ENCODE results near the gene OR2F1. TPM values are rescaled to one million over a fixed set of nuclear protein-coding genes. Genes with fewer than 3 reads are reported as not detected.
A peak's percentile ranks its signal among the peaks of the same experiment; 100 is the strongest.

Gene OR2F1
- total and polyA plus RNA-seq, 2 experiments from 2014 or later, result not detected

DNA sequence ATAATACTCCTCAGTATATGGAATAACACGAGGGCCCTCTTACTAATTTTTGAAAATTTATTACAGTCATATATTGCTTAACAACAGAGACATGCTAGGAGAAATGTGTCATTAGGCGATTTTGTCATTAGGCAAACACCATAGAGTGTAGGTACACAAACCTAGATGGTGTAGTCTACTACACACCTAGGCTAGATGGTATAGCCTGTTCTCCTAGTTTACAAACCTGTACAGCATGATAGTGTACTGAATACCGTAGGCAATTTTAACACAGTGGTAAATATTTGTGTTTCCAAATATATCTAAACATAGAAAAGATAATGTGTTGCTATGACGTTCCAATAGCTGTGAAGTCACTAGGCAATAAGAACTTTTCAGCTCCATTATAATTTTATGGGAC is 12.8 kb downstream of the OR2F1 start:
- H4K20me1 ChIP-seq (ENCODE audit: insufficient read depth, poor library complexity, severe bottlenecking), result no peaks in the 10 kb centered on the region
- no peaks in the 10 kb centered on the region for H3K36me3 ChIP-seq (replicated peaks; ENCODE audit: insufficient read depth, low read depth)
- H3K79me2 ChIP-seq, result no peaks in the 10 kb centered on the region
- TF ChIP-seq EZH2 (IDR thresholded peaks at IDR 0.05; ENCODE audit: borderline replicate concordance), result no peak
- TF ChIP-seq, protein P1, sequence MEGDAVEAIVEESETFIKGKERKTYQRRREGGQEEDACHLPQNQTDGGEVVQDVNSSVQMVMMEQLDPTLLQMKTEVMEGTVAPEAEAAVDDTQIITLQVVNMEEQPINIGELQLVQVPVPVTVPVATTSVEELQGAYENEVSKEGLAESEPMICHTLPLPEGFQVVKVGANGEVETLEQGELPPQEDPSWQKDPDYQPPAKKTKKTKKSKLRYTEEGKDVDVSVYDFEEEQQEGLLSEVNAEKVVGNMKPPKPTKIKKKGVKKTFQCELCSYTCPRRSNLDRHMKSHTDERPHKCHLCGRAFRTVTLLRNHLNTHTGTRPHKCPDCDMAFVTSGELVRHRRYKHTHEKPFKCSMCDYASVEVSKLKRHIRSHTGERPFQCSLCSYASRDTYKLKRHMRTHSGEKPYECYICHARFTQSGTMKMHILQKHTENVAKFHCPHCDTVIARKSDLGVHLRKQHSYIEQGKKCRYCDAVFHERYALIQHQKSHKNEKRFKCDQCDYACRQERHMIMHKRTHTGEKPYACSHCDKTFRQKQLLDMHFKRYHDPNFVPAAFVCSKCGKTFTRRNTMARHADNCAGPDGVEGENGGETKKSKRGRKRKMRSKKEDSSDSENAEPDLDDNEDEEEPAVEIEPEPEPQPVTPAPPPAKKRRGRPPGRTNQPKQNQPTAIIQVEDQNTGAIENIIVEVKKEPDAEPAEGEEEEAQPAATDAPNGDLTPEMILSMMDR (IDR thresholded peaks at IDR 0.05; ENCODE audit: poor library complexity), result no peak
- no peak for TF ChIP-seq EZH2phosphoT487 (IDR thresholded peaks at IDR 0.05; ENCODE audit: low read depth, severe bottlenecking, unreplicated experiment)
- DNase-seq (ENCODE audit: low spot score), result peak; percentile 11
- 53% methylated on average over 4 of the region's 4 CpGs for WGBS (ENCODE audit: low lambda C conversion rate, missing lambda C conversion rate)
- H2AFZ ChIP-seq, result no peak overlapping the region
- no peaks in the 10 kb centered on the region for H3K9me2 ChIP-seq (replicated peaks; ENCODE audit: insufficient read depth)
- H3K4me2 ChIP-seq, result no peak overlapping the region
- H3K9me3 ChIP-seq (ENCODE audit: low read depth), result no peaks in the 10 kb centered on the region
- H3K27ac ChIP-seq, result peak overlapping the region; percentile 24
- H3K4me3 ChIP-seq, result no peak overlapping the region
- H3K4me1 ChIP-seq (ENCODE audit: insufficient read depth), result peaks cover 5% of the 10 kb centered on the region
- no peaks in the 10 kb centered on the region for H3K27me3 ChIP-seq

DNA sequence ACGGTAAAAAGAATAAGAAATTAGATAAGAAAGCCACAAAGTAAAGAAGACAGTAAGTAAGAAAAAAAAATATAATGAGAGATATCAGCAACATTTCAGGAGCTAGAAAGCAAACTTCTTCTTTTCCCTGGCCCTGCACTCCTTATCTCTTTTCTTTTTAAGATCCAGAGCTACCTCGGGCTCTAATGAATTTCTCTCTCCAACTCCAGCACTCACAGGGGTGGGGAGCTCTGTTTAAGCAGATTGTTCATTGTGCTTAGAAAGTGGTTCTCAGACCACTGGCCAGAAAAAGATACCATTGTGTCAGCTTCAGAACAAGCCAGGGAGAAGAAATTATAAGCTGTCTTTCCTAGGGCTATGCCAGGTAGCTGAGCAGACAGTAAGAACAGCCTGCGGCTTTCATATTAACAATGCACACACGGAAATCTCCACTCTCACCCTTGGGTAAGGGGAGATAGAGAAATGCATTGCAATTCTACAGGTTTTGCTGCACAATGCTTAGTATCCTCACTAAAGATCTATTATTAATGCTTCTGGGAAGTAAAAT is 19.3 kb downstream of the OR2F1 start:
- no peak for DNase-seq (ENCODE audit: low spot score)
- H3K4me1 ChIP-seq (ENCODE audit: insufficient read depth), result no peaks in the 10 kb centered on the region
- H3K9me3 ChIP-seq (ENCODE audit: low read depth), result no peaks in the 10 kb centered on the region
- WGBS (ENCODE audit: low lambda C conversion rate, missing lambda C conversion rate), result 46% methylated on average over 4 of the region's 4 CpGs
- H3K9me2 ChIP-seq (replicated peaks; ENCODE audit: insufficient read depth), result no peaks in the 10 kb centered on the region
- no peaks in the 10 kb centered on the region for H4K20me1 ChIP-seq (ENCODE audit: insufficient read depth, poor library complexity, severe bottlenecking)
- H3K36me3 ChIP-seq (replicated peaks; ENCODE audit: insufficient read depth, low read depth), result no peaks in the 10 kb centered on the region
- no peaks in the 10 kb centered on the region for H3K27me3 ChIP-seq
- TF ChIP-seq, protein P1 (IDR thresholded peaks at IDR 0.05; ENCODE audit: poor library complexity), result no peak
- no peak for TF ChIP-seq EZH2phosphoT487 (IDR thresholded peaks at IDR 0.05; ENCODE audit: low read depth, severe bottlenecking, unreplicated experiment)
- H3K4me2 ChIP-seq, result peak overlapping the region; percentile 67
- no peak overlapping the region for H3K4me3 ChIP-seq
- H2AFZ ChIP-seq, result no peak overlapping the region
- peak overlapping the region; percentile 84 for H3K27ac ChIP-seq
- no peaks in the 10 kb centered on the region for H3K79me2 ChIP-seq

DNA sequence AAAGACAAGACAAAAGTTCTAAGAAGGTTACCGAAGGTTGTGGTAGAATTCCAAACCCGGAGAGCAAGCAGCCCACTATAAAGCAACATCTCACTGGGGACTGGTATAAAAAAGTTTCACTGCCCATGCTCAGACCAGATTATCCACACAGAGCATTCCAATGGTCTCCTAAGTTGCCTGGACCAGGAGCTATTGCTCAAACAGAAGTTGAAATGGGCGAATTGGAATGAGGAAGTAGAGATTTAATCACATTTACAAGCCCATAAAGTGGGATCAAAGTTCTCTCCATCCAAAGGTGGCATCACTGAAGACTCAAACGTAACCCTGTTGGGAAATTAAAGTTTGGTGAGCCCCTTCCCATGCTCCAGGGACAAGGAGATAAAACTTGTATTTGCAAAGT is 19.8 kb downstream of the OR2F1 start:
- Histone ChIP-seq H3K79me2 (no peaks in the 10 kb centered on the region), H3K9me3 (ENCODE audit: low read depth) (no peaks in the 10 kb centered on the region), H3K36me3 (replicated peaks; ENCODE audit: insufficient read depth, low read depth) (no peaks in the 10 kb centered on the region), H3K9me2 (replicated peaks; ENCODE audit: insufficient read depth) (no peaks in the 10 kb centered on the region), H3K4me2 (peak overlapping the region; percentile 67), H3K4me1 (ENCODE audit: insufficient read depth) (no peaks in the 10 kb centered on the region), H3K4me3 (no peak overlapping the region), H3K27ac (peak overlapping the region; percentile 84), H2AFZ (no peak overlapping the region), H3K27me3 (no peaks in the 10 kb centered on the region), H4K20me1 (ENCODE audit: insufficient read depth, poor library complexity, severe bottlenecking) (no peaks in the 10 kb centered on the region)
- peak; percentile 54 for DNase-seq (ENCODE audit: low spot score)
- TF ChIP-seq, protein P1 (IDR thresholded peaks at IDR 0.05; ENCODE audit: poor library complexity), result no peak
- TF ChIP-seq EZH2phosphoT487 (IDR thresholded peaks at IDR 0.05; ENCODE audit: low read depth, severe bottlenecking, unreplicated experiment) (no peak), EZH2 (IDR thresholded peaks at IDR 0.05; ENCODE audit: borderline replicate concordance) (no peak)
- WGBS (ENCODE audit: low lambda C conversion rate, missing lambda C conversion rate), result 37% methylated on average over 4 of the region's 4 CpGs
